HG03064 (cell line): ENCODE results near the gene DHRS1.

Experiments
- ATAC-seq: cut with Tn5 transposase; IDR thresholded peaks from one replicate; pipeline ENCODE4 v1.9.1; 2021; ENCODE audit warnings: low read depth; ENCODE audit not compliant: unreplicated experiment

The DHRS1 gene

DNA sequence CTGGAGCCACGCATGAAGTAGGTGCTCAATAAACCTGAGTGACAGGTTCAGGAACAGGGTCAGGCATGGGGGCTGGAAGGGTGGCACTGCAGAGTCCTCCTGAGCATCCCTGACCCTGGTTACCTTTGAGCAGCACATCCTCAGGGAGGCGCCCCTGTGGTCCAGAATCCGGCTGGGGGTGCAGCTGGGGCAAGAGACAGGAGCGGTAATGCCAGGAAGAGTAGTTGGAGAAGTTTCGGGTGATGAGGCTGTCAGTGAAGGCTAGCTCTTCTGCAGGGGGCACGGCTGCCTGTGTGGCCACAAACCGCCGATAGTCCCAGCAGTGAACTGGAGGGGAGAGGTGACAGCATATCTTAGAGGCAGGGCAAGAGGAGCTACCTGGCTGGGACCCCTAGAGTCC lies 30.2 kb downstream of the DHRS1 start:
- no peak for ATAC-seq

DNA sequence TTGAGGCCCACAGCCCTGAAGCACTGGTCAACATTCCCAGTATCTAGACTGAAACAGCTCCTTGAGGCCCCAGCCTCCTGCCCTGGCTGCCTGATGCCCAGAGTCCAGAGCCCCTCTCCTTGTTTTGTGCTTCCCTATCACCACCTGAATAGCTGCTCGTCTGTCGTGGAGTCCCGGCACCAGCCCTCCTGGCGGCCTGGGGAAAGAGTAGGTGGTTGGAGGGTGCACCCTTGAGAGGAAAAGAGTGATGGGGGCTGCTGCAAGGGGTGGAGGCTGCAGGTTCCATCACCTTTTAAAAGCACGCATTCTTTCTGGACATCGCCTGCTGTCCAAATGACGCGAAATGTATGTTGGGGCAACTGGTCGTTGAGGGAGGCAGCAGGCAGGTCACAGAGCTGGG lies 31.4 kb downstream of the DHRS1 start:
- ATAC-seq = no peak

DNA sequence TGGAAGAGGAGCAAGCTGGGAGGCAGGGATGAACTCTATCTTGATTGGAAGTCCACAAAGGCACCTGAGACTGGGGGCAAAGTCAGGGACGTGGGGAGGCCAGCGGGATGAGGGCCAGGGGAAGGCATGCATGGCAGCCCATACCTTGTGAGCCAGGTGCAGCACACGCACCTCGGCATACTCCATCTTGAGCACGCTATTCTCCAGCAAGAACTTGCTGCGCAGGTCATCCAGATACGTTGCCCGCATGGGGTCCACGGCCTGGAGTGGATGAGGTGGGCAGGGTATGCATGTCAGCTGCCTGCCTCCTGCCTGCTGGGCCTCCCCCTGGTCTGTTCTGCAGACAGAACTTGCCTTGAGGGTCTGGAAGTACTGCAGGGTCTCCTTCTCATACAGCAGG lies 32.1 kb downstream of the DHRS1 start:
- ATAC-seq = no peak

DNA sequence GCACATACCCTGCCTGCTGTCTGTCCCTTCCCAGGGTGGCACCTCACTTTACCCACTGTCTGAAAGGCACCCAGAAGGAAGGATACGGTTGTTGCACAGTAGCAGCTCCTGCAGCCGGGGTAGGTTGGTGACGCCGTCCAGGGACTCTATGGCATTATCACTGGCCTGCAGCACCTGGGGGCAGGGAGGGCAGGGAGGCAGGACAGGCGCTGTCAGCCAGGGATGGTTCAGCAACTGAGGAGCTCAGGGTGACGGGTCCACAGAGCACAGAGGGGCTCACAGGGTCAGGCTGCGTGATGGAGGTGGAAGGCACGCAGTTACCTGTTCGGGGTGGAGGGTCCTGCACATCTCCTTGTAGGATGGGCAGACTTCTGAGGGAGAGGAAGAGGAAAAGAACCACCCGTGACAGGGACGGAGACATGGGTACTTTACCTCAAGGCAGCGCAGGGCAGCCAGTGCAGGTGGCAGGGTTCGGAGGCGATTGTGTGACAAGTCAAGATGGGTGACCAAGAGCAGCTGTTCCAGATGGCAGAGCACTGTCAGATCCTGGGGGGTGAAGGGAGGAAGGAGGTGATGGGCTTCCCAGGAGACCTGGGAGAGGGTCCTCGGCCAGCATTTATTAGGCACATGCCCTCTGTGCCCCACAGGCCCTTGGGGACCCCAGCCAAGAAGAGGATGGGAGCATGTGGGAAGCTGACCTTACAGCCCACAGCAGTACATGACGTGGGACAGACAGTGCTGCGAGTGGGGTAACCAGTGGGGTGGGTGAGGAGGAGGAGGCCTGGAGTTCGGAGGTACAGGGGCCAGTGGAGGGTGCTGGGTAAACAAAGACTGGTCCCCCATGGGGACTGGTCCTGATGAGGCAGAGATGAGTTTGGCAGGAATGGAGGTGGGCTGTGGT lies 33.0 kb downstream of the DHRS1 start:
- no peak for ATAC-seq

DNA sequence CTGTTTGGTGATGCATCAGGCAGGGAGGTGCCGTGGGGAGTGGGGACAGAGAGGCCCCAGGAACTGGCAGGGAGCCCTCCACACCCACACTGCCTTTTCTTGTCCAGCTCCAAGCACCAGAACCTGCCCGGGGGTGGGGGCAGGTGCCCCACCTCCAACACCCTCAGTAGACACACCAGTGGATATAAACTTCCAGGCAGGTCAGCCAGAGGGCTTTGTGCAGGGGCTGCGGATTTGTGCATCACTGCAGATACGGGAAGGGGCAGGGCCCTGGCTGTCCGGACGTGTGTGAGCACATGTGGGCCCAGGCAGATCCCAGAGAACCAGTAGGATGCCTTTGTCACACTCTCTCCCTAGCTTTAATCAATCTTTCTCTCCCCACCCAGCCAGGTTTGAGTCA lies 35.3 kb downstream of the DHRS1 start:
- no peak for ATAC-seq

DNA sequence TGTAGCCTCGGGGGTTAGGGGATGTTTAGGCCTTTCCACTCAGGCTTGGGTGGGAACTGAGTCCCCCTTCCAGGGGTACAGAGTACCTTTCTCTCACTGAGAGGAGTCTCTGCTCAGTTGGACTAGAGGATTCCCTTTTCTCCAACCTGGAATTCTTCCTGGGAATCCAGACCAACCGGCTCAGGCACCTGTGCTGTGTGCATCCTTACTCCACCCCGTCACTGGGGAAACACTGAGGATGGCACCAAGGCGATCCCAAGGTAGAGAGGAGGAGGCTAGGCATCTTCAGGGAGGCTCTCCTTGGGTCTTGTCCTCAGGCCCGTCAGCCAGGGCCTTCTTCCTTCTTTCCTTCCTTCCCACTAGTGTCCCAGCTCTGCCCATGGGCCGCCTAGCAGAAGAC lies 35.7 kb downstream of the DHRS1 start:
- no peak for ATAC-seq

DNA sequence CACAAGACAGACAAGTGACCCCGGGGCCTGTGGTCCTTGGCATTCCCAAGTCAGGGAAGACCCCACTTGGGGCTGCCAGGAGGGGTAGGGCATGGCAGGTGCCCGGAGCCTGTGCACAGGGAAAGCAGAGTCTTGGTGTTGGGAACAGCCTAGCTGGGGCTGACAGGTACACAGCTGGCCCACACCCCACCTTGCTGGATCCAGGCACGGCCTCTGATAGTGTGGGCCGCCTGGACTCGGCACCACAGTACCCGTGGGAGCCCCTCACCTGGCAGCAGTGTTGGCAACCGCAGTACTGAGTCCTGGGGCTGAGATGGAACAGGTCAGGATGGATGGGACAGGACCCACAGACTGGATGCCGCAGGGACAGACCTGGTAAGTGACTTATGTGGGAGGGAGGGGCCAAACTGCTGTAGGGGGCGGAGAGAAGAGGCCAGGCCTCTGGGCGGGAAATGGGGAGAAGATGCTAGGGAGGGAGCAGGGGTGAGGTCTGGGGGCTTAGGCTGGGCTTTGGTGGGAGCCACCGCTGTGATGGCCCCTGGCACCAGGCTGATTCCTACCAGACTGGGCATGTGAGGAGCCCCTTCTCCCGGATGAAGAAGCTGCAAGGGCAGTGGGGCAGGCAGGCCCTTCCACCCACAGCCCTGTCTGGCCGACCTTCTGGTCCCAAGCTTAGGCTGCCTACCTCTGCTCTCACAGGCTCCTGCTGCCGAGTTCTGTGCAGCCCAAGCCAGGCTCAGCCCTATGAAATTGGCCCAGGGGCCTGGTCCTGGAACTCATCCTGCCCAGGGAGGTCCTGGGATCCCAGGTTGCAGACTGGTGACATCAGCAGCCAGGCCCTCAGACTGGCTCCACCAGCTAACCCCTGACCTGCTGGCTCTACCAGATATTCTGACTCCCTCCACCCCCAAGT lies 36.5 kb downstream of the DHRS1 start, which contains the start of gene TGM1:
Gene TGM1, minus strand, starts transcription at position 357 of the 913 bp plus-strand sequence. CDS start 825 bp downstream, outside the sequence.
- ATAC-seq = no peak

DNA sequence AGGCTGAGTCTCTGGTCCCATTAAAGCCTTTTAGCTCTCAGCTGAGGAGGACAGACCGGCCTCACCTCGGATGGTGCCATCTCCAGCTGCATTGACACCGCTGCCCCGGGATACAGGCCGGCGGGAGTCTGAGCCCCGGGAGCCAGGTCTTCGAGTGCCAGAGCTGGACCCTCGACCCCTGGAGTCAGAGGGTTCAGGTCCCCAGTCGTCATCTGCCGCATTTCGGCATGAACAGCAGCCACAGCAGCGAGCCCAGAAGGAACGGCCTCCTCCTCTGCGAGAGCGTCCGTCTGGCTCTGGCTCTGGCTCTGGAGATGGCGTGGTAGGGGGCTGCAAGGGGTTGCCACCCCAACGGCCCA lies 37.6 kb downstream of the DHRS1 start:
- ATAC-seq = no peak

DNA sequence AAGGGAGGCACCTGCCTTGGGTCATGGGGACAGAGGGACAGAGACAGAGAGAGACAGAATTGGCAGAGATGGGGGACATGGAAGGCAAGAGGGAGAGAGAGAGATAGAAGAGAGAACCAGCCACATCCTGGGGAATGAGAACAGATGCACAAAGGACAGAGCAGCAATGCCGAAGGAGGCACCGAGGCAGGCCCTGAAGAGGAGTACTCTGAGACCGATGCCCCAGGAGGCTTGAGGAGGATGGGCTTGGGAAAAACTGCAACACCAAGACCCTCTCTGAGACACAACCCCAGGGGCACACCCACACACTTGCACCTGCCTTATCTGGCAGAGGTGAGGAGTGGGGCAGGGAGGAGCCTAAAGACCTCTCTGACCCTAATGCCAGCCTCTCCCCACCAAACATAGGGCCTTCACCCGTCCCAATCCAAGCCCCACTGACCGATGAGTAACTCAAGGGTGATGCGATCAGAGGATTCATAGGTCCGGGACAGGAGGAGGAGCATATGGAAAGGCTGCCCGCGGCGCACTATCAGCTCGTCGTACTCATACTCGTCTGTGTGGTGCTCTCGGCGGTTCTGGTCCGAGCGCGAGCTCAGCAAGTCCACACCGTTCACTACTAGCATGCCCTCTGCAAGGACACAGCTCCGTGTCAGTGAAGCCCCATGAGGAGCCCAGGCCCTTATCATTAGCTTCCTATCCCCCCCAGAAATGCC lies 38.2 kb downstream of the DHRS1 start:
- no peak for ATAC-seq

DNA sequence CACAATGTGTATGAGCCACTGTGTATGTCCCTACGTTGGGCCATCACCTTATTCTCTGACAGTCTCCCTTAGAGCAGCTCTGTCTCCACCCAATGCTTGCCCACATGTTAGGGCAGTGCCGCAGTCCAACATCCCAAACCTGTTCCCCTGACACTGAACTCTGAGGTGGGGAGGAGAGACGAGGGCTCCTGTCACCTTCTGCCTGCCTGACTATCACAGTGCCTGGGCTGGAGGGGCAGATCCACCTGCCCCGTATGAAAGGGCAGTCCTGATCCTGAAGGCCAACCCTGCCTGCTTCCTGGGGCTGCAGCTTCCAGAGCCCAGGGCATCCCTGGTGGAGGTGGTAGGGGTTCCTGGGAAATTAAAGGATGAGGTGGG lies 38.8 kb downstream of the DHRS1 start:
- ATAC-seq = no peak

DNA sequence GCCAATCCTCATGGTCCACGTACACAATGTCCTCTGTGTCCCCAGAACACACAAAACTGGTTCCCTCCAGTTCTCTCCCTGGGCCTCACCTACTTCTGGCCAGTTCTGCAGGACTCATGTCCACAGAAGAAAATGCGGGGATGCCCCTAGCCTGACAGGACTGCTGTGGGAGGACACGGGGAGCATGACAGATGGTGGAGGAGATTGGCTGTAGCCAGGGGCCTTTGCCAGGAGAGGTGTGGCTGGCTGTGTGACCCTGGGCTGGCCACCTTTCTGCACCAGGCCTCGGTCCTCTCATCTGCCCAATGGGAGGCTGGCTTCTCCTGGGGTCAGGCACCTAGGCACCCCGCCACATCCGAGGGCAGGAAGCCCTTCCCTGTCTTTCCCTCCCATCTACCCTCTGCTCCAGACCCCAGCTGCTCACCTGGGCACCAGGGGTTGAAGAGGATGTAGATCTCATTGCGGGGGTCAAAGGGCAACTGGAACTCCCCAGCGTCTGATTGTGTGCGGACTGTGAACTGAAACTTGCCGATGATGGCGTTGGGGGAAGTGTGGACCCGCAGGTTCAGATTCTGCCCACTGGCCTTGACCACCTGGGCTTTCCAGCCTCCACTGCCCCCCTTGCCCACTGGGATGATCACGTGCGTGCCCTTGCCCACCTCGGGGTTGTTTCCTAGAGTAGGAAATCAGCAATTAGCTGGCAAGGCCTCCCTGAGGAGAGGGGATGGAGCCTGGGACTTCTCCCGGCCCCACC lies 39.4 kb downstream of the DHRS1 start:
- no peak for ATAC-seq

DNA sequence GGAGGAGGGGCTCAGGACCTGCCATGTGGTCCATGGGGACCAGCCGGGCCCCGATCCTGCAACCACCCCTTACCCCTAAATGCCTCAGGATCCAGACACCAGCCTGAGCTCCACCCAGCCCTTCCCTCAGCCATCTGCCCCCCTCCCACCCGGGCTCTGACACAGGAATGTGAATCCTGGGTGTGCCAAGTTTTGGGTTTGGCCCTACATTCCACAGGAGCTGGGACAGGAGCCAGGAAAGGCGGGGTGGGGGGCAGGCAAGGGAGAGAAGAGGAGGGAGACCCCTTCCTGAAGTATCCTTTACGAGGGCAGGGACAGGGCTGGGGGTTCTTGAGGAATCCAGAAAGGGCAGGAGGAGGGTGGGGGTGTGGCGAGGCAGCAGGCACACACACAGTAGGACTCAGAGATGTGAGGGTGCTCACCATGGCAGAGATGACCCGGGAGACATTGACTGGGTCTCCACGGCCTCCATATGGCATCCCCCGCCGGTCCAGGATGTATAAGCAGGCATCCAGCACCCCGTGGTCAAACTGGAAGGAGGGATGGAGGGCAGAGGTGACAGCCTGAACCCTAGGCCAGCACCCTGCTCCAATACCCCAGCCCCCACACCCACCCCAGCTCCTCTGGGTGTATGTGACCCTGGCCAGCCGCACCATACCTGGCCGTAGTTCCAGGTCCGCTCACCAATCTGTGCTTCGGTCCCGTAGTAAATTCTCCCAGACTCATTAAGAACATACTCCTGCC lies 40.1 kb downstream of the DHRS1 start:
- no peak for ATAC-seq

DNA sequence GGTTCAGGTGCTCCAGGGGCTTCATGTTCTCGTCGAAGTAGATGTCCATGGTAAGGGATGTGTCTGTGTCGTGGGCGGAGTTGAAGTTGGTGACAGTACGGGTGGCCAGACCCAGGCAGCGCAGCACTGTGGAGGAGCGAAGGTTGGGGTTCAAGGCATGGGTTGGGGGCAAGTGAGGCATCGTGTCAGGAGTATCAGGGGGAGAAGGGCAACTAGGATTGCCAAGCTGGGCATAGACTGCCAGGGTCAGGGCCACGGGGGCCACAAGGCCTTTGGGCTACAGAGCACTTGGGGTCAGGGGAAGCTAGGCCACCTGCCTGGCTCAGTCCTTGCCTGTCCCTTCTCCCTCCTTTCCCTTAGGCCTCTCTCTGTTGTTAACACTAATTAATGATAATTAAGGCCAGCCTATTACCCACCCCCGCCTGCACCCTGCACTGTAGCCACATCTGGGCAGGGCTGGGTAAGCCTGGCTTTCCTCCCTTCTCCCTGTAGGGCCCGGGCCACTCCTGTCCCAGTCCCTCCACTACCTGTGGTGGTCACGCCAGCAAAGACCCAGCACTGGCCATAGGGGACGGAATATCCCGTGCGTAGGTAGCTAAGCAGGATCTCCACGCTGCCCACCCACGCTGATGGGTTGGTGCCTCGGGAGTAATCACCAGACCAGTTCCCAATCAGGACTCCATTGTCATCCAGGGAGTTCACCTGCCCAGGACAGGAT lies 40.9 kb downstream of the DHRS1 start:
- no peak for ATAC-seq

DNA sequence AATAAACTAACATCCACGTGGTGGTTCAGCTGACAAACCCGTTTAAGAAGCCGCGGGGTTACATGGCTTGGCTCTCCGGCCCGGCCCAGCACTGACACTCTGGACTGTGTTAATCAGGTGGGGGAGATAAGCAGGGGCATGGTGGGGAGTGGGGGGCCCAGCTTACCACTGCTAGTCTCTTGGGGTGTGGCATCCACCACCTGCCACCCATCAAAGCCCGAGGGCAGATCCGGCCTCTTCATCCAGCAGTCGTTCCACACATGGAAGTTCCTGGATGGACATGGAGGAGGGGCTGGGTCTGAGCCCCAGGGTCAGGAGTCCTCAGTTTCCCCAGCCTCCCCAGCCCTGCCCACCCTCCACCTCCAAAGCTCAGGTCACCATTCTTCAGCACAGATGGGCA lies 41.5 kb downstream of the DHRS1 start:
- ATAC-seq = no peak

DNA sequence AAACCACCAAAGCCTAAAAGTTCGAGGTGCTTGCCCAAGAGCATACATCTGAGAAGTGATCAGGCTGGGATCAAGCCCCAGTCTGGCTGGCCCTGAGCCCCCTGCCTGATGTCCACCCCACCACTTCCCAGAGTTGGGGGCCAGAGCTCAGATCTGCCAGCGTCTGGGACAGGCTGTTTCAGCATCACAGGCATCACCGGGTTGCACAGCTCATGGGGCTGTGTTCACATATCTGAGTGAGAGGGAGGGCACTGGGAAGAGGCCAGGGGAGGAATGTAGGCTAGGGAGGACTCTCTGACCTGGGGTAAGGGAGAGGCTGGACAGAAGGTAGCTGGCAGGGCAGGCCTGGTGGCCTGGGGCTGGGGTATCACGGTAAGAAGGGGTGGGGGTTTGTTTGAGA lies 42.6 kb downstream of the DHRS1 start:
- no peak for ATAC-seq

DNA sequence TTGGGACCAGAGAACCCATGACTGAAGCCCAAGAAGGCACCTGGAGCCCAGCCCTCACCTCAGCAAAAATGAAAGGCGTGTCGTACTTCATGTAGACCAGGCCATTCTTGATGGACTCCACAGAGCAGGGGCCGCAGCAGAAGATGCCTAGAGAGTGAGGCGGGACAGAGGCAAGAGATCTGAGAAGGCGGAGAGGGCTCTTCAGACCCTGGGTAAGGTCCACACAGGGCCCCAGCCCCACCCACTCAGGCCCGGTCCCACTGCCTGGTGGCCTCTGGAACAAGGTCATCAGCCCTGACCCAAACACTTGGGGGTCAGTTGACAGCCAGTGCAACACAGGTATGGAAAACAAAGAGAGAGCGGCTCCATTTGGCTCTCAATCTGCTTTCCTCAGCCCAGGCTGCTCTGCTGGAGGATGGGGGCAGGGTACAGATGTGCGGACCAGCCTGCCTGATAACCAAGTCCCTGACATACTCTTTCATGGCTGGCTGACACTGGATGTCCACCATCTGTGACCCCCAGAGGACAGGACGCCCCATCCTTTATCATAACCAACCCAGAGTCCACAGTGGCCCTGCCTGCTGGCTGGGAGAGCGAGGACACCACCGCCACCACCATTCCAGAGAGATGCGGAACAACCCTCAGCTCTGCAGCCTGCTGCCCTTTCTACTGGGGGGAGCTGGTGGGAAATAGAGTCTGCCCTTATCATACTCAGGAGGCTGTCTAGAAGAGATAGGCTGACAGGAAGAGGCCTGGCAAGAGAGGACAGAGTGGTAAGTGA lies 43.5 kb downstream of the DHRS1 start:
- ATAC-seq = no peak

DNA sequence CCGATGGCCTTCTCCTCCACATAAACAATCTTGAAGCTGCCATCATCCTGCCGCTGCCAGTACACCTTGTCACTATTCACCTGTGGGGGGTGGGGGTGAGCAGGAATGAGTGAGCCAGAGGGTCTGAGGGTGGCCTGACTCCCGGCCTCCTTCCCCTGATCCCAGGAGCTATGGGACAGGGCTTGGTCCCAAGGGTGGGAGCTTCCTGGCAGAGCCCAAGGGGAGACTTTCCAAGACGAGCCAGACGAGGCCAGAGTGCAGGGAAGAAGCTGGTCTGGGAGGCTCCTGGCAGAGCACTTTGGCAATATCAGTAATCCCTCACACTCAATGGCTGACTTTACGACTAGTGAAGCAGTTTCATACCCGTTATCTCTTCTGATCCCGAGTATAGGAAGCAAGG lies 44.1 kb downstream of the DHRS1 start:
- ATAC-seq = no peak
